RWPE1 (cell line): ENCODE results near the gene CUX1.

ENCODE experiments used
- CTCF ChIA-PET: fragments of 350-600 bp; sonication (Branson Sonifier 250); formaldehyde crosslinking; extraction: SDS; loops from one replicate; lab custom pipeline; 2021; lab: Yijun Ruan, JAX
- POLR2A ChIA-PET: fragments of 400-600 bp; formaldehyde crosslinking; extraction: SDS; loops from one replicate; lab custom pipeline; 2020; ENCODE audit warnings: antibody characterized with exemption; ENCODE audit not compliant: low non-redundant PET; lab: Yijun Ruan, JAX
- DNase-seq: peaks from one replicate; pipeline ENCODE4 v3.0.0; 2012; ENCODE audit warnings: low spot score
- H3K27ac ChIP-seq: fragments of 450-650 bp; 2 replicates; pipeline ENCODE4 v1.5.1; 2017
- CTCF ChIP-seq: fragments of 450-650 bp; conservative IDR thresholded peaks from 2 replicates; pipeline ENCODE4 v1.5.1; 2017; ENCODE audit warnings: low read depth, mild to moderate bottlenecking

The CUX1 gene

GRCh38 chr7:101812595-101812994 is 4.8 kb upstream of the CUX1 start:
- H3K27ac ChIP-seq = no peak overlapping the region

GRCh38 chr7:101813402-101814019 is 3.9 kb upstream of the CUX1 start:
- peak overlapping the region; percentile 89 for H3K27ac ChIP-seq
- TF ChIP-seq CTCF = no peak
- CTCF ChIA-PET = interaction anchor here (0.6 to 1.6 kb wide), 7 partner anchors 14 to 423 kb away, joined by 3 to 9 read pairs (median 5); no protein-coding TSS in a partner anchor
- POLR2A ChIA-PET = interaction anchor here (0.6 kb wide), 1 partner anchor 197 kb away, joined by 8 read pairs; no protein-coding TSS in a partner anchor
- no peak for DNase-seq

More at GRCh38 chr7:101812595-101812994, 4.8 kb upstream of the CUX1 start:
- ChIA-PET CTCF (interaction anchor here (0.6 to 1.0 kb wide), 4 partner anchors 69 to 201 kb away, joined by 3 to 4 read pairs (median 3); no protein-coding TSS in a partner anchor), POLR2A (no interaction called here)
- TF ChIP-seq CTCF = no peak
- no peak for DNase-seq

GRCh38 chr7:101814081-101814990 is 3.1 kb upstream of the CUX1 start:
- ChIA-PET POLR2A (interaction anchor here (0.6 kb wide), 1 partner anchor 196 kb away, joined by 8 read pairs; no protein-coding TSS in a partner anchor), CTCF (interaction anchor here (0.6 to 1.6 kb wide), 14 partner anchors 15 to 423 kb away, joined by 3 to 9 read pairs (median 4); no protein-coding TSS in a partner anchor)
- peak; percentile 93 for TF ChIP-seq CTCF
- H3K27ac ChIP-seq = peak overlapping the region; percentile 89
- peak; percentile 73 for DNase-seq

- DNase-seq = no peak
- POLR2A ChIA-PET = no interaction called here
- CTCF ChIA-PET = interaction anchor here (0.5 to 1.6 kb wide), 13 partner anchors 72 to 422 kb away, joined by 3 to 9 read pairs (median 5); no protein-coding TSS in a partner anchor
- peak overlapping the region; percentile 89 for H3K27ac ChIP-seq
- TF ChIP-seq CTCF = peak; percentile 76
Observed at GRCh38 chr7:101814991-101815825, 2.2 kb upstream of the CUX1 start.

- peak overlapping the region; percentile 89 for H3K27ac ChIP-seq
- ChIA-PET CTCF (interaction anchor here (0.6 kb wide), 2 partner anchors 15 to 133 kb away, joined by 4 read pairs; no protein-coding TSS in a partner anchor), POLR2A (no interaction called here)
- DNase-seq = no peak
- TF ChIP-seq CTCF = peak; percentile 58
Observed at GRCh38 chr7:101815826-101816594, 1.4 kb upstream of the CUX1 start.
